ENCODE results near the gene FRAS1. TPM values are rescaled to one million over a fixed set of nuclear protein-coding genes. Genes with fewer than 3 reads are reported as not detected.

Gene FRAS1
- total RNA-seq, 1 donor from 2014 or later = not detected

DNA sequence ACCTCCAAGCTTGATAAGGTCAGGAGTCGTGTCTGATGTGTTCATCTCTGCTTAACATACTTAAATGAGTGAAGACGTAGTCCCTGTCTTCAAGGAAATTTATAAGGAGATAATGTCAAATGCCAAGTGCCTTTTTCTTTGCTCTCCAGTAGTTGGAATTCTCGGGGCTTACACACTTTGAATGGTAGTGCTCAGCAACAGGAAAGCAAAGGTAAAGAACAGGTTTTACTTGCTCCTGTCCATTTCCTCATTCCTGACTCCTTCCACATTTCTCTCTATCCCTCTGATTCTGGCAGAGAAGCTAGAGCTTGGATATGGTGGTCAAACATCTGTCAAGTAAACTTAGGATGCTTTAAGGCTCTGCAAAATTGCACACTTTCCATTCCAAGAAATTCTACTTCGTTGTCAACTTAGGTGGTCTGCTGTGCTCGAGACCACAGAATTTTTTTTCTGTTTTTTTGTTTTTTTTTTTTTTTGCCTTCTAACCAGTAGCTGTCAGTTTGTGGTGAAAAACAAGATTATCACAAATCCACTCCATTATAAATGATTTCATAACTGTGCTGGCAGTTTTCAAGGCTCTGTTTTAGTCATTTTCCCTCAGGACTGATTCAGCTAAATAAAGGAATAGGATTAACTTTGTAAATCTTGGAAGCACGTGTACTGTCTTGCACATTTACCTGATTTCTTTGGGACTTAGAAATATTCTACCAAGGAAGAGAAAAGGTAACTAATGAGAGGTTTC lies 313.7 kb downstream of the FRAS1 start:
- H3K27ac Mint-ChIP-seq = no peak overlapping the region
- DNase-seq (ENCODE audit: low spot score) = no peak
- H3K27me3 Mint-ChIP-seq (ENCODE audit: low read depth) = no peaks in the 10 kb centered on the region
- H3K4me3 Mint-ChIP-seq (ENCODE audit: low read depth) = no peak overlapping the region
- no peaks in the 10 kb centered on the region for H3K4me1 Mint-ChIP-seq (ENCODE audit: low read depth)
- no peaks in the 10 kb centered on the region for H3K36me3 Mint-ChIP-seq (ENCODE audit: low read depth)
- intact Hi-C loops (cut with micrococcal nuclease) = no loop called here
- no peaks in the 10 kb centered on the region for H3K9me3 Mint-ChIP-seq

GRCh38 chr4:78372355-78372988 lies 315.3 kb downstream of the FRAS1 start:
- no peaks in the 10 kb centered on the region for H3K9me3 Mint-ChIP-seq
- H3K27ac Mint-ChIP-seq = no peak overlapping the region
- no peak for DNase-seq (ENCODE audit: low spot score)
- H3K4me1 Mint-ChIP-seq (ENCODE audit: low read depth) = no peaks in the 10 kb centered on the region
- H3K27me3 Mint-ChIP-seq (ENCODE audit: low read depth) = no peaks in the 10 kb centered on the region
- no peaks in the 10 kb centered on the region for H3K36me3 Mint-ChIP-seq (ENCODE audit: low read depth)
- intact Hi-C loops (cut with micrococcal nuclease) = no loop called here
- no peak overlapping the region for H3K4me3 Mint-ChIP-seq (ENCODE audit: low read depth)

GRCh38 chr4:78377555-78377954 lies 320.4 kb downstream of the FRAS1 start:
- no peak overlapping the region for H3K4me3 Mint-ChIP-seq (ENCODE audit: low read depth)
- intact Hi-C loops (cut with micrococcal nuclease) = no loop called here
- H3K9me3 Mint-ChIP-seq = no peaks in the 10 kb centered on the region
- H3K36me3 Mint-ChIP-seq (ENCODE audit: low read depth) = no peaks in the 10 kb centered on the region
- H3K27me3 Mint-ChIP-seq (ENCODE audit: low read depth) = no peaks in the 10 kb centered on the region
- no peaks in the 10 kb centered on the region for H3K4me1 Mint-ChIP-seq (ENCODE audit: low read depth)
- H3K27ac Mint-ChIP-seq = no peak overlapping the region
- DNase-seq (ENCODE audit: low spot score) = no peak

DNA sequence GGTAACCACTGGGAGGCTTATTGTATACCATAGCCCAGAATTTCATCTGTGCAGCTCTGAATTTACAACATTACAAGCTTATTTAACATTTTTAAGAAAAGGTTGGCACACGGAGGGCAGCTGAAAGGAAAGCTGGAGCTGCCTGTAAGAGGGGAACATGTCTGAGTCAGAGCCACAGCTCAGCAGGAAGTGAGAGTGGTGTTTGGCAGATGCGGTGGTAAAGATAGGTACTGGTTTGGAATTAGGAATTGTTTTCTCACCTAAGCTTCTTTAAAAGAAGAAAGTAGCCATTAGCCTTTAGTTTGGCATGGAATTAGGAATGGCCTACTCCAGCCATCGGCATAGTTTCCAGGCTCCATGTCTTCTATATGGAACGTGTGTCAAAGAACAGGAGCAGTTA lies 321.9 kb downstream of the FRAS1 start:
- no peak for DNase-seq (ENCODE audit: low spot score)
- Mint-ChIP-seq H3K27ac (no peak overlapping the region), H3K4me3 (ENCODE audit: low read depth) (no peak overlapping the region), H3K9me3 (no peaks in the 10 kb centered on the region), H3K4me1 (ENCODE audit: low read depth) (no peaks in the 10 kb centered on the region), H3K36me3 (ENCODE audit: low read depth) (no peaks in the 10 kb centered on the region), H3K27me3 (ENCODE audit: low read depth) (peaks cover 2% of the 10 kb centered on the region)
- intact Hi-C loops (cut with micrococcal nuclease) = no loop called here

DNA sequence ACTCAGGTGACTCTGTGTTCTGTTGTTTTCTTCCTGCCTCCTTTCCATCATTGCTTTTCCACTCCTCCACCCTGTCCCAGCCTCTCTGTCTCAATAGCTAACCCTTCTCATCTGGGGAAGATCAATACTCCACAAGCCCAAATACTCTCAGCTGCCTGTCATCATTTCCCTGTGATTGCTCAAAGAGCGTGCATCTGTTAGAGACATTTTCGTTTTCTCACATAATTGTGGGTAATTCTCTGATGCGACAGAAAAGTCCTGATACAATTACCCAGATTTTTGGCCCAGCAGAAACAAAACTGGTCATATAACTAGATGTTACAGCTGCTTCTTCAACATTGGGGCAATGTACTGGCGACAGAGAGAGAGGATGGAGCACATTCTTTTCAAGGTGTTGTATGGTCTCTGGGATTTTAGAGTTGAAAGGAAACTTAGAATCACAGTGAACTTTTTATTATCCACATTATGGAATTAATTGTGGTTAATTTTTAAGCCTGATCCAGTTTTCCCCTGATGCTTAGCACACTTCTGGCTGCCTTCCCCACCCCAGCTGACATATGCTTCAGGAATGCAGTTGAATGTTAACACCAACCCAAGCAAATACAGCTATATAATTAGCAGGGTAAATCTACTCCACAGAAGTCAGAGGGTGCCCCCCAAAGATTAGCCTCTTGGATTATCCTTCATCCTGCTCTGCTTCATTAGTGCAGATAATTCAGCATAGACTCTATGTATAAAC lies 323.0 kb downstream of the FRAS1 start:
- DNase-seq (ENCODE audit: low spot score) = no peak
- H3K27me3 Mint-ChIP-seq (ENCODE audit: low read depth) = peaks cover 2% of the 10 kb centered on the region
- no peak overlapping the region for H3K27ac Mint-ChIP-seq
- H3K9me3 Mint-ChIP-seq = no peaks in the 10 kb centered on the region
- intact Hi-C loops (cut with micrococcal nuclease) = no loop called here
- H3K36me3 Mint-ChIP-seq (ENCODE audit: low read depth) = no peaks in the 10 kb centered on the region
- no peak overlapping the region for H3K4me3 Mint-ChIP-seq (ENCODE audit: low read depth)
- H3K4me1 Mint-ChIP-seq (ENCODE audit: low read depth) = no peaks in the 10 kb centered on the region

DNA sequence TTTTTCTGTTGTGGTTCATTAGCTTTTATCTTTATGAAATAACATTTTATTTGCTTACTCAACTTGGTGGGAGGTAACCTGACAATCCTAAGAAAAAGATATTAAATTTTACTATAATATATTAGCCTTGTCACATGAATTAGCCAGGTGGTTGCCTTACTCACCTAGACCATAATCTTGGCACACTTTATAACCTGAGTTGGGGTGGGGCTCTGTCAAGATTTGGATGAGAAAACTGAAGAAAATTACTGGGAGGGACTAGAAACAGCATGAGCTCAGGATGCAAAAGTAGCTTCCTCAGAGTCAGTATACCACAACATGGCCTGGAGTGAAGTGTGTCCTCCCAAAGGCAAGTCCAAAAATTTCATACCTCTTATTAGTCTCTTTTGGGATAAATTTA lies 329.6 kb downstream of the FRAS1 start:
- H3K9me3 Mint-ChIP-seq = no peaks in the 10 kb centered on the region
- H3K4me1 Mint-ChIP-seq (ENCODE audit: low read depth) = no peaks in the 10 kb centered on the region
- H3K36me3 Mint-ChIP-seq (ENCODE audit: low read depth) = no peaks in the 10 kb centered on the region
- no peak overlapping the region for H3K4me3 Mint-ChIP-seq (ENCODE audit: low read depth)
- H3K27ac Mint-ChIP-seq = no peak overlapping the region
- no peak for DNase-seq (ENCODE audit: low spot score)
- H3K27me3 Mint-ChIP-seq (ENCODE audit: low read depth) = peaks cover 2% of the 10 kb centered on the region
- intact Hi-C loops (cut with micrococcal nuclease) = no loop called here

DNA sequence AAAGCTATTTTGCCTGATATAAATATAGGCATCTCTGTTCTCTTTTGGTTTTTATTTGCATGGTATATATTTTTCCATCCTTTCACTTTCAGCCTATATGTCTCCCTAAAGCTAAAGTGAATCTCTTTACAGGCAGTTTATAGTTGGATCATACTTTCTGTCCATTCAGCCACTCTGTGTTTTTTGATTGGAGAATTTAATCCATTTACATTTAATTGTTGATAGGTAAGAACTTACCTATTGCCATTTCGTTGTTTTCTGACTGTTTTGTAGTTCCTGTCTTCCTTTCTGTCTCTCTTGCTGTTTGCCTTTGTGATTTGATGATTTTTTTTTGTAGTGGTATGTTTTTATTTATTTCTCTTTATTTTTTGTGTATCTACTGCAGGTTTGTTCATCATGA lies 338.5 kb downstream of the FRAS1 start:
- no peaks in the 10 kb centered on the region for H3K4me1 Mint-ChIP-seq (ENCODE audit: low read depth)
- no peak overlapping the region for H3K27ac Mint-ChIP-seq
- no peaks in the 10 kb centered on the region for H3K36me3 Mint-ChIP-seq (ENCODE audit: low read depth)
- H3K9me3 Mint-ChIP-seq = no peaks in the 10 kb centered on the region
- peaks cover 5% of the 10 kb centered on the region for H3K27me3 Mint-ChIP-seq (ENCODE audit: low read depth)
- no peak for DNase-seq (ENCODE audit: low spot score)
- H3K4me3 Mint-ChIP-seq (ENCODE audit: low read depth) = no peak overlapping the region
- intact Hi-C loops (cut with micrococcal nuclease) = no loop called here

- Mint-ChIP-seq H3K36me3 (ENCODE audit: low read depth) (no peaks in the 10 kb centered on the region), H3K4me1 (ENCODE audit: low read depth) (no peaks in the 10 kb centered on the region), H3K27me3 (ENCODE audit: low read depth) (peaks cover 5% of the 10 kb centered on the region), H3K27ac (no peak overlapping the region), H3K4me3 (ENCODE audit: low read depth) (no peak overlapping the region), H3K9me3 (no peaks in the 10 kb centered on the region)
- intact Hi-C loops (cut with micrococcal nuclease) = no loop called here
- no peak for DNase-seq (ENCODE audit: low spot score)
Measured at GRCh38 chr4:78396613-78397291, 339.6 kb downstream of the FRAS1 start.

GRCh38 chr4:78397292-78397630 lies 340.1 kb downstream of the FRAS1 start:
- H3K36me3 Mint-ChIP-seq (ENCODE audit: low read depth) = no peaks in the 10 kb centered on the region
- intact Hi-C loops (cut with micrococcal nuclease) = no loop called here
- H3K9me3 Mint-ChIP-seq = no peaks in the 10 kb centered on the region
- H3K27me3 Mint-ChIP-seq (ENCODE audit: low read depth) = peaks cover 5% of the 10 kb centered on the region
- no peak for DNase-seq (ENCODE audit: low spot score)
- H3K27ac Mint-ChIP-seq = no peak overlapping the region
- H3K4me3 Mint-ChIP-seq (ENCODE audit: low read depth) = no peak overlapping the region
- H3K4me1 Mint-ChIP-seq (ENCODE audit: low read depth) = no peaks in the 10 kb centered on the region

DNA sequence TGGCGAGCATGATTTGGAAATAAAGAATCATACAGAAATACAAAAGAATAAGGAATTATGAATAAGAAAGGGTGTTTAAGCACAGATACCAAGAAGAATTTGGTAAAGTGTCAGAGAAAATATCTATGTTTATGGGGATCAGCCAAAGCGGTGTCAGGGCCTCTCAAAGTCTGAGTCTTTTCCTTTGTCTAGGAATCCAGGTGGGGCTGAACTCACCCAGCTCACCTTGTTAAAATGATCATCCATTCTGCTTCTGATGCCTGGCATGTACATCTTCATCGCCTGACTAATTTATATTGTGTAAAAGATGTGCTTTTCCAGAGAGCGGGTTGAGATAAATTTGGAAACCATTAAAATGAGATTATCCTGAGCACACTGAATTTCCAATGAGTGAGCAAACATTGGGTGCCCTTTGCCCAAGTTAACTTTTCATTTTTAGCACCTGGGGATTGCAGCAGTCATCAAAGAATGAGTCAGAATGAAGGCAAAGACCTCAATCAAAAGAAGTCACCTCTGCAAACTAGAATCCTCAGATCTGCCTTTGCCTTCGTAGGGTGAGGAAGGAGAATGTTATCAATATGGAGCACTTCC lies 352.6 kb downstream of the FRAS1 start:
- no peak for DNase-seq (ENCODE audit: low spot score)
- intact Hi-C loops (cut with micrococcal nuclease) = no loop called here
- H3K4me3 Mint-ChIP-seq (ENCODE audit: low read depth) = no peak overlapping the region
- no peak overlapping the region for H3K27ac Mint-ChIP-seq
- H3K27me3 Mint-ChIP-seq (ENCODE audit: low read depth) = peaks cover 2% of the 10 kb centered on the region
- no peaks in the 10 kb centered on the region for H3K36me3 Mint-ChIP-seq (ENCODE audit: low read depth)
- H3K4me1 Mint-ChIP-seq (ENCODE audit: low read depth) = no peaks in the 10 kb centered on the region
- H3K9me3 Mint-ChIP-seq = no peaks in the 10 kb centered on the region

- Mint-ChIP-seq H3K36me3 (ENCODE audit: low read depth) (no peaks in the 10 kb centered on the region), H3K27me3 (ENCODE audit: low read depth) (peaks cover 2% of the 10 kb centered on the region), H3K4me3 (ENCODE audit: low read depth) (no peak overlapping the region), H3K9me3 (no peaks in the 10 kb centered on the region), H3K27ac (no peak overlapping the region), H3K4me1 (ENCODE audit: low read depth) (no peaks in the 10 kb centered on the region)
- intact Hi-C loops (cut with micrococcal nuclease) = no loop called here
- no peak for DNase-seq (ENCODE audit: low spot score)
Measured at GRCh38 chr4:78410225-78410624, 353.1 kb downstream of the FRAS1 start.

- Mint-ChIP-seq H3K9me3 (no peaks in the 10 kb centered on the region), H3K27me3 (ENCODE audit: low read depth) (peaks cover 2% of the 10 kb centered on the region), H3K36me3 (ENCODE audit: low read depth) (no peaks in the 10 kb centered on the region), H3K4me1 (ENCODE audit: low read depth) (no peaks in the 10 kb centered on the region), H3K27ac (no peak overlapping the region), H3K4me3 (ENCODE audit: low read depth) (no peak overlapping the region)
- intact Hi-C loops (cut with micrococcal nuclease) = no loop called here
- DNase-seq (ENCODE audit: low spot score) = no peak
Measured at GRCh38 chr4:78410676-78411075, 353.6 kb downstream of the FRAS1 start.
